HG03097 (cell line): ENCODE data around the gene KRT79.

ENCODE experiments used
- ATAC-seq: cut with Tn5 transposase; IDR thresholded peaks from one replicate; pipeline ENCODE4 v1.9.1; 2021; ENCODE audit not compliant: unreplicated experiment, low FRiP score

KRT79 gene

DNA sequence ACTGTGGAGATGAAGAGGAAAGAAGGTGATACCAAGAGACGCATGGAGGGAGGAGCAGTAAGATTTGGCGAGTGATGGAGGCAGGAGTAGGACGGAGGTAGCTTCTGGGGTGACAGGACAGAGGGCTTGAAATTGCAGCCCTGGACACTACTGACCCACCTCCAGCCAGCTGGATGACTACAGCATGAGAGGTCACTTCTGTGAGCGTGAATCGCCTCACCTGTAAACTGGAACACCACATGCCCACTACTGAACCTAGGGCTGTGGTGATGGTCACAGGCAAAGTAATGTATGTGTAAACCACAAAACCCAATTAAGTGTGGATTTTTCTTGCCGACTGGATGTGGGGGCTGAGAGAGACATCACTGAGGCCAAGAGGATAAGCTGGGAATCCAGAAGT lies 13.6 kb downstream of the KRT79 start:
- no peak for ATAC-seq

DNA sequence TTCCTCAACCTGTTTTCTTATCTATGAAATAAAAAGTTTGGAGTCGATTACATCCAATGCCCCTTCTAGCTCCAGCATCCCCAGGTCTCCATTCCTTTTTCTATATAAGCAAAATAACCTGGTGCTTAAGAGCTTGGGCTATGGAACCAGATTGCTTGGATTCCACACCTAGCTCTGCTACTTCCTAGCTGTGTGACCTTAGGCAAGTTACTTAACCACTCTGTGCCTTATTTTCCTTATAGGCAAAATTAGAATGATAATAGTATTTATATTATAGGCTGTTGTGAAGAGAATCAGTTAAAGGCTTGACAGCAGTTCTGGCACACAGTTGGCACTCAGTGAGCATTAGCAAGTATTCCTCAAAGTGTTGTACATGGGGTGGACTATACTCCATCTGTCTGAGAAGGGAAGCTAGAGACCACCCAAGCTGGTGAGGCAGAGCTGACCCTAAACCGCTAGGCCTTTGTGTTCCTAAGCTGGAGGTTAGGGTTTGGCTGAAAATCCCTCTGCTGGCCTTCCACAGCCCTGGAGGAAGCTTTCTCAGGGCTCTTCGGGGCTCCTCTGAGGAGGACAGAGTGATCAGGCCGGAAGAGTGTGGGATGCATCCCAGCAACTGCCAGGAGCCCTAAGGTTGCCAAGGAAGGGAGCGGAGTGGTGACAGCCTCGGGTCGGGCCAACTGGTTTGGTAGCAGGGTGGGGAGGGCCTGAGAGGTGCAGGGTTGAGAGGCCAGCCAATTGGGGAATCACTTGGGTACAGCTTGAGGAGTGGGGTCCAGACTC lies 14.2 kb downstream of the KRT79 start:
- ATAC-seq = no peak

DNA sequence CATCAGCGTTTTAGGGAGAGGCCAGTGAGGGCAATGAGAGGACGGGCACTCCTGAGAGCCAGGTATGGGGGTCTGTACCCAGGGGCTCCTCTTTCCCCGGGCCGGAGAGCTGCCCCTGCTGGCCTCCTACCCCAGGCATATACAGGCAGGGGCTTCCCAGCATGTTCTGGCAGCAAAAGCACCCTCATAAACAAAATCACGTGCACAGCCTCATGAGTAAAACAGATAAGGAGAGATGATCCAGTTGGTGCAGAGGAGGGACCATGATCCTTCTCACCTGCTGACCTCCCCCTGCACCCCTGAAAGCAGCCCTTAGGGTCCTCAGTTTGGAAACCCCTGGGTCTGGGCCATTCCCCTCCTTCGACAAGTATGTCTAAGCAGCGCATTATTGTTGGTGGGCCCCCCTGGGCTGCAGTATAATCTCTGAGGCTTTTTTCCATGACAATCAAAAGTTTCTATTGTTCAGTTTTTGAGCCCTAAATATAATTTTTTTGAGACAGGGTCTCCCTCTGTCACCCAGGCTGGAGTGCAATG lies 15.2 kb downstream of the KRT79 start:
- no peak for ATAC-seq

DNA sequence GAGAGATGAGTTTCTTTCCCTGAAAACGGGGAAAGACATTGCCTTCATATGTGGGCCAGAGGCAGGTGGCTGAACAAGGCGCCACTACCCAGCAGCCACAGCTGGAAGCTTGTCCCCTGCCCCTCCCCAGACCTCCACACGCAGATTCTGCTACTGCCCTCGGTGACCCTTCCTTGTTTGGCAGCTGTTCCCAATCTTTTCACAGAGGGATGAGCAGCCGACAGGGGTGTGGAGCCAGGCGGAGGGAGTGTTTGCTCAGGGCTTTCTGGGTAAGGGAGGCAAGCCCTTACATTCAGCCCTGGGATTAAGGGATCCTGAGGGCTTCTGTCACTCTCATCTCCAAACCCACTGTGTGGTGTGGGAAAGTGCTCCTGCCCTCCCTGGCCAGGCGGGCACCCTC lies 15.7 kb downstream of the KRT79 start:
- ATAC-seq = no peak

DNA sequence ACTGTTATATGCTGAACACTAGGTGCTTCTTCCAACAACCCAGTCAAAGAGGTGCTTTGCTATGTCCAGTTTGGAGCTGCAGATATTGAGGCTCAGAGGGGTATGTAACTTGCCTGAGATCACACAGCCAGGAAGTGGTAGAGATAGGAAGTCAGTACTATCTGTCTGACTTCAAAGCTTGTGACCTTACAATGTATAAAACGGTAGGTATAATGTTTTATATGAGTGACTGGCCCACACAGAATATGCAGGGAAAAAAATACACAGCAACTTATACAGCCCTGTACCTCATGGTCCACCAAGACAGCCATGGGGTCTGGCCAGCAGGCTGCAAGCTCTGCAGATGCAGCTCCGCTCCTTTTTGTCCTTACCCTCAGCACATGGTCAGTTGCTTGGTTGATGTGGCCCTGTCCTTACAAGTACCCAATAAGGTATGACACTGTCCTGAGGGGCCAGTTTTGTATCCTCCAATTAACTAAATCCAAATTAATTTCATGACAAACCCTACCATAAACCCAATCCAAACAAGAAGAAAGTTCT lies 16.3 kb downstream of the KRT79 start:
- no peak for ATAC-seq

DNA sequence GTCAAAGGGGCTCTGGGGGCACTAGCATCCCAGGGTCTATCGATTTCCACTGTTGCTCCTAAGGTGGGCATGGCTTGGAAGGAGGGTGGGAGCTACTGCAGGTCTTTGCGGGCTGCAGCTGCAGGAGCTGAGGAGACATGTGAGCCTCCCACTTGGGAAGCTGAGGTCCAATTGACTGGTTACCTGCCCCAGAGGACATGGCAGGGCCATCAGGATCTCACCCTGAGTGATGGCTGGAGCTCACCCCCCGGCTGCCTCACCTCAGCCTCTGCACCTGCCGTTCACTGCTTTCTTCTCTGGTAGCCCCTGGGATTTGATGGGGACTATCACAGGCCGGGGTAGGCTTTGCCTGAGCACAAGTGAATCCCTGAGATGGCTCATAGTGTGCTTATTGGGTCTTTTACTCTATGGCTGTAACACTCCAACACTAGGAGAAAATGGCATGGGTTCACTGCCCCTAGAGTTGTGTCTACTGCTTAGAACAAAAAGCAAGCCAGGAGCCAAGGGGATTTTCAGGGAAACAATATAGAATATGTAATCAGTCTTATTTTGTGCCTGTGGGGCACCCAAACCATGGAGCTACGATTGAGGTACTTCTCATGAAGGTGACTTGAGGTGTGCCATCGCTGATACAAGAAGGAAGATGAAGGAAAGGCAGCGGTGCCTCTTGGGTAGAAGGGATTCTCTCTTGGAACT lies 17.0 kb downstream of the KRT79 start:
- ATAC-seq = no peak

DNA sequence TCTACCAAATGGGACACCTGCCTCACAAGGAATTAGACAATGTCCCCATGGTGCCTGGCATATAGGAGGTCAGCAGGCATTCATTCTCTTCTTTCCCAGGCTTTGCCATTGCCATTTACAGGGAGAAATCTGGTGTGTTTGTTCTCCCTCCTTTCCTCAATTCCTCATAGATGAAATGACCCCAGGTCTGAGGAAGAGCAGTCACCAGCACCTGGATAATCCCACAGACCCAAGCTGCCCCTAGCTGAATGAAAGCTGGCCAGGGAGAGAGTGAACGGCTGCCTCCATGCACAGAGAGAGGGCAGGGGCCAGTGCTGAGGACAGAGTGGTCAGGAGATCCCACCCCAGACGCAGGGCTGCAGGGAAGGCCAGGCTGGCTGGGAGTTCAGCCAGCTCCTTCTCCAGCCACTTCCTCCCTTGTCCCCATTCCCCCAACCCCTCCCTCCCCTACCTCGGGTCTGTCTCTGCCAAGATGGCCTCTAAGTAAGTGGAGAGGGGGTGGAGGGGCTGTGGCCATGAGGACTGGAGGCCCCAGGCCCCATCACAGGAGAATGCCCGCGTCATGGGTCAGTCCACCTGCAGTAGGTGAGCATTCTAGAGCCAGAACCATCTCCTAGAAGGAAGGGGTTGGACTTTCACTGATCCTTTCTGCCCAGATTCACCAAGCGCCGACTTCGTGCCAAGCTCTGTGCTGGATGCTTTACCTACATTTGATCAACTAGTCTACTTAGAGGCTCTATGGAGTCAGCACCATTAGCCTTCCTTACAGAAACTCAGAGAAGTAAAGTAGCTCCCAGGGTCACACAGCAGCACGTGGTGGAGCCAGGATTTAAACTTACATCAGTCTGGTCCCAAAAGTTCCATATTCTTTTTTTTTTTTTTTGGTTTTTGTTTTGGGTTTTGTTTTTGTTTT lies 18.2 kb downstream of the KRT79 start:
- ATAC-seq = no peak

DNA sequence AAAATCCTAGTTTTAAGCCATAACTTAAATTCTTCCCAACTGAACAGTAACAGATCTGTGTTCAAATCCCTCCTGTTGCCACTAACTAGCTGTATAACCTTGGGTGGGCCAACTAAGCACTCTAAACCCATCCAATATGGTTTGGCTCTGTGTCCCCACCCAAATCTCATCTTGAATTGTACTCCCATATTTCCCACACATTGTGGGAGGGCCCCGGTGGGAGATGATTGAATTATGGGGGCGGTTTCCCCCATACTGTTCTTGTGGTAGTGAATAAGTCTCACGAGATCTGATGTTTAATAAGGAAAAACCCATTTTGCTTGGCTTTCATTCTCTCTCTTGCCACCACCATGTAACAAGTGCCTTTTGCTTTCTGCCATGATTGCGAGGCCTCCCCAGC lies 18.9 kb downstream of the KRT79 start:
- no peak for ATAC-seq

DNA sequence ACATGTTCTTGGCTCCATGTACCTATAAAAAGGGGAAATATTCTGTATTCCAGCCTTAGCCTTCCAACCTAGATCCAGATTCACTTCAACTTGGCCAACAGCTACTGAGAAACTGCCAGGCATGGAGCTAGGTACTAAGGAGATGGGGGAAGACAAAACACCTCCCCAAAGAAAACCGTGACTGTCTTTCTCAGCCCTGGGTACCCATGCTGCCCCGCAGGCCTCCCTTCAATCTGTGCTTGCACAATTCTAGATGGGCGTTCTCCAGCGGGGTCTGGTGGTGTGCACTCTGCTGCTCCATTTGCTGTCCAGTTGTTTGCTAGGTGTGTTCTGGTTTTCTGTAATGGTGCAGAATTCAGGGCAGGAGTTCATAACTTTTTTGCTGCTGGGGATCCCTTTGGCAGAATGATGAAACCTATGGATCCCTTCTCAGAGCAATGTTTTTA lies 19.4 kb downstream of the KRT79 start:
- ATAC-seq = no peak

DNA sequence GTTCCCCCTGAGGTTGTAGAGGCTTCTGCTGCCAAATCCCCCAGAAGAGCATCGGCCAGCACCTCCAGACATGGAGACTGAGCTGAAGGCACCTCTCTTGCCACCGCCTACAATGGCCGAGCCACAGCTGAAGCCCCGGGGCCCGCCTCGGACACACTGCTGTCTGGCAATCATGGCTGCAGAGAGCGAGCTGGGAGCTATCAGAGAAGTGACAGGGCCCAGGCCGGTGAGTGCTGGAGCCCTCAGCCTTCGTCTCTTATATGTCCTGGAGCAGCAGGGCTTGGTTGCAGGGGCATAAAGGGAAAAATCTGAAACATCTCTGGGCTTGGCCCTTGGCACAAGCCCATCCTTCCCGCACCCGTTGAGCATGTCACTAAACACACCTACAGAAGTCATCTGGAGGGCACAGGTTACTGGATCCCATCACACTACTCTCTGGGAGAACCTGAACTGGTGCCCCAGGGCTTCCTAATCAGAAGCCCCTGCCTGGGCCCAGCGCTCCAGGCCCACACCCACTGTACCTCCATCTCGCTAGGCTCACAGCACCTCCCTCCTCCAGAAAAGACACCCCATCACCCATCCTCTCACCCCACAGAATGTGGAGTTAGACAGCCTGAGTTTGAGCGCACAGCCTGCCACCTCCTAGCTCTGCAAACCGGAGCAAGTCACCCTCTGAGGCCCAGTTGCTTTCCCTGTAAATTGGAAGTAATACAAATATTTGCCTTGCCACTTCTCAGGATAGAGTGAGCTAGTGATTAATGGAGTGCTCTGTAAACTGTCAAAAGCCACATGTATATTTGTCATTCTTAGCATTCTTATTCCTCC lies 20.0 kb downstream of the KRT79 start, which contains the start of gene KRT4:
Gene KRT4, minus strand, starts transcription at position 232 of the 825 bp plus-strand sequence. Its CDS starts 58 bp downstream, at position 174.
- ATAC-seq = no peak

DNA sequence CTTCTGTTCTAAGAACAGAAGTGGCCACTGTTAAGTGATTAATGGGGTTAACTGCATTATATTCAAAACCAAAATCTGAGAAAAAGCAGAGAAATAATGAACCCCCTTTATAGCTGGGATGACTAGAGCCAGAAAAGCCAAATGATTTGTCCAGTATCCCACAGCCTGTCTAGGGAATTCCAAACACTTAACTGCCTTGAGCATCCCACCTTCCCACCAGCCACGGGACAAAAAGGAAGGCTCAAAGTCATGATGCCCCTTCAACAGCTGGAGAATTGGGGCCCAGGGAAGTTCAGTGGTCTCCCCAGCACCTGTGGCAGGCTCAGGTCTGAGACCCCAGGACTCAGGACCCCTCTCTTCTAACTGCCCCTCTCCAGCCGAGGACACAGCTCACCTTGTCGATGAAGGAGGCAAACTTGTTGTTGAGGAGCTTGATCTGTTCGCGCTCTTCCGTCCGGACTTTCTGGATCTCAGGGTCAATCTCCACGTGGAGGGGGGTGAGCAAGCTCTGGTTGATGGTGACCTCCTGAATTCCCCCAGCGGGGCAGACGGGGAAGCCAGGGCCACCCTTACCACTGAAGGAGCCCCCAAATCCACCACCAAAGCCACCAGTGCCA lies 20.8 kb downstream of the KRT79 start:
- no peak for ATAC-seq

DNA sequence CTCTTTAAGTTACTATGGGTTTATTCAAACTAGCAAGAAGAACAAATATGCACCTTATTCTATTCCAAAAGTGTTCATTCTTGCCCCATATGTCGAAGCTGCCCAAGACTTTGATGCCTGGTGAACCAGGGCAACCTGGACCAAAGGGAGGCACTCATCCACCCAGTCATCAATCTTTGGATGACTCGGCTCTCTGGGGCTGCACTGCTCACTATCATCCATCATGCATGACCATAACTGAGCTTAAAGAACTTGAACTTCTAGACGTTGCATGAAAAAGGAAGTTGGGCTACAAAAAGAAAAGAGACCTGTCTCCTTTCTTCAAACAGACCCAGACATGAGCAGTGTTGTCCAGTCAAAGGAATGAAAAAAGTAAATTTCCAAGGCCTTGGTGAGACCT lies 21.4 kb downstream of the KRT79 start:
- no peak for ATAC-seq

DNA sequence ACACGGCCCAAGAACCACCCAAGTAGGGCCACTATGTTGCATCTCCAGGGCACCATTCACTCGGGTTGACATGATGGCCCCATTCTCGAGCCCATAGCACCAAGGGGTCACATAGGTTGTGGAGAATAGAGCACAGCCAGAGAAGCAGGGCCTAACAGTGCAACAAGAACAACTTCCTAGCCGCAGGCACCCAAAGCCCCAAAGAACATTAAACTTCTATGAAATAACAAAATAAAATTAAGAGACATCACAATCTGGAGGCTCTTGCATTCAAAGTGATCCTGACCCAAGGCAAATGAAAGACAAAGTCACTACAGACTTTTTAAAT lies 22.1 kb downstream of the KRT79 start:
- no peak for ATAC-seq

DNA sequence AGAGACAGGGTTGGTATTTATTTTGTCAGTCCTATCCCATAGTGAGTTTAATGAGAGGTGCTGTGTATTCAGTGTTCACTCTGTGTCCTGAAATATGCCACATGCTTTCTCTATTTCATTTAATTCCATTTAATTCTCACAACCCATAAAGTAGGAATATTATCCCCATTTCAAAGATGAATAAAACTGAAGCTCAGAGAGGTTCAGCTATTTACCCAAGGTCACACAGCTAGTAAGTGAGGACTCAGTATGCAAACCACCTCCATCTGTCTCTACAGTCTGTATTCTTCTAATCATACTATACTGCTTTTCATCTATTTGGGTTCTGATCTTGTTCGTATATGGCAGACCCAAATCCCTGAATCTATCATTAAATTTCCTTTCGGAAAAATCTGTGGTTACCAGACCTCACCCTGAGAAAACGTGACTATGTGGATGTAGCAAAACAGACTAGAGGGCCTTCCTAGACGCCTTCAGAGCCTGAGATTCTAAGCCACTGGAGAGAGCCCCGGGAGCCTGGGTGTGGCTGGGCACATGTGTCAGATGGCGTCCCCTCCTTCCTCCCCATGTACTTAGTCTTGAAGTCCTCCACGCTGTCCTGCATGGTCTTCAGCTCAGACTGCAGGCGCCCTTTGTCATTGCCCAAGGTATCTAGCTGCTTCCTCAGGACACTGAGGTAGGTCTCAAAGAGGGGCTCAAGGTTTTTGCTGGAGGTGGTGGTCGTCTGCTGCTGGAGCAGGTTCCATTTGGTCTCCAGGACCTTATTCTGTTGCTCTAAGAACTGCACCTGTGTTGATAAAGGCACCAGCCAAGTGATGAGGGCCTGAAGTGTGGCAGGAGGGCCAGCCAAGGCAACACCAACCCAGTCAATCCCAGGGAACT lies 22.7 kb downstream of the KRT79 start:
- ATAC-seq = no peak

DNA sequence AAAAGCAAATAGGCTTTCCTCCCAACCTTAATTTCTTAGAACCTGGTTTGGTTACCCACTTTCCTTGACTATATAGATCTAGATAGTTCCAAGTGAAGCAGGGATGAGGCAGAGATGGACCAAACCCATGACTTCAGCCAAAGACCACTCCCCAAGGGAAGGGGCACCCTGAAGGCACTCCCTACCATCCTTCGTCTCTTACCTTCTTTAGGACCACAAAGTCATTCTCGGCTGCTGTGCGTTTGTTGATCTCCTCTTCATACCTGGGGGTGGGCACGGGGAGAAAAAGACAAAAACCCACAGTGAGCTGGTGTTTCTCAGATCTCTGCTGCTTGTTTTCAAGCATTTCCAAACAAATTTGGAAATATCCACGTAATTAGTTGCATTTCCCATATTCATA lies 23.6 kb downstream of the KRT79 start:
- ATAC-seq = no peak

DNA sequence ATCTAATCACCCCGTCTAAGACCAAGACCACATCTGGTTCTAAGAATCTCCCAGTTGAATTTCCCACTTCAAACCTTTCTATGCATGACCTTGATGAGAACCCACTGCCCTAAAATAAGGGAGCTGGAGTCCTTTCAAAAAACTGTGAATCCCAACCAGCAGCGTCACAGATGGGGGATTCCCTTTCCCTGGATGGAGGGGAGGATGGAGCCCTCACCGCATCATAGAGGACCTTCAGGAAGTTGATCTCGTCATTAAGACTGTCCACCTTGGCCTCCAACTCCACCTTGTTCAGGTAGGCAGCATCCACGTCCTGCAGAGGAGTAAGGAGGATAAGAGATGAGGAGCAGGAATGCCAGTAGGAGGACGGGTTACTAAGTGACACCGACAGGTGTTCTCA lies 24.9 kb downstream of the KRT79 start:
- ATAC-seq = no peak

DNA sequence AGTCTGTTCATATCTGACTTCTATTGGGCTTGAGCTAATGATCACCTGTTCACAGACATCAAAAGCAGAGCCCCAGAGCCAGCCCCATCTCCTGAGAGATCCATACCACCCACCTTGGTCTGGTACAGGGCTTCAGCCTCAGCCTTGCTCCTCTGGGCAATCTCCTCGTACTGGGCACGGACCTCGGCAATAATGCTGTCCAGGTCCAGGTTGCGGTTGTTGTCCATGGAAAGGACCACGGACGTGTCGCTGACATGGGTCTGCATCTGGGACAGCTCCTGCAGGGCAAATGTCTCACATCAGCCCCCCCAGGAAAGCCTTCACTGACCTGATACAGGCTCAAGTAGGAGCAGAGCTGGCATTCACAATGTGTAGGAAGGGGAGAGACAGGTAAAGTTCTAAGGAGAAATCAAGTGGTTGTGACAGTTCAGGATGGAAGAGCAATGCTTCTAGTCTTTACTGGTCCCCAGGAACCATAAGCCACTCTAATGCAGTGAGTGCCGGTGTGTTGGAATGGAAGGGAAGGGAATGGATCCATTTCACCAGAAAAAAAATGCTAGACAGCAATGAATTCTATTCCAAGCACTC lies 25.4 kb downstream of the KRT79 start:
- no peak for ATAC-seq
